ENCODE results near the gene GPR84.

- no peak for TF ChIP-seq GATA2 (IDR thresholded peaks at IDR 0.05; ENCODE audit: low read depth, low read length)
- TF ChIP-seq GATA3 (IDR thresholded peaks at IDR 0.05; ENCODE audit: low read depth, low read length), result no peak
Observed at GRCh38 chr12:54369597-54370131, 5.4 kb upstream of the GPR84 start.

All from SH-SY5Y (cell line).